Ecto neural progenitor cell (in vitro differentiated cells): ENCODE data around the gene SDK1.
A peak's percentile ranks its signal among the peaks of the same experiment; 100 is the strongest.
"Not testable (repeated sequence)": the region's sequence is repeated elsewhere in the genome, so short reads cannot be mapped to it uniquely, and the experiment has no call there.

Source experiments
- DNase-seq: peaks from one replicate; pipeline ENCODE4 v3.0.0-alpha.2; 2018; ENCODE audit warnings: low spot score

Gene SDK1

GRCh38 chr7:3916146-3916545, 615.1 kb downstream of the SDK1 start:
- no peak for DNase-seq

GRCh38 chr7:3917436-3917835, 616.4 kb downstream of the SDK1 start:
- DNase-seq, result no peak

- DNase-seq, result no peak
These were observed 617.5 kb downstream of the SDK1 start for GRCh38 chr7:3918576-3918975.

GRCh38 chr7:3922175-3922635, 621.2 kb downstream of the SDK1 start:
- DNase-seq, result peak; percentile 61

- DNase-seq, result no peak
These were observed 622.4 kb downstream of the SDK1 start for GRCh38 chr7:3923307-3923918.

- DNase-seq, result no peak
These were observed 623.2 kb downstream of the SDK1 start for GRCh38 chr7:3924277-3924676.

- no peak for DNase-seq
These were observed 626.5 kb downstream of the SDK1 start for GRCh38 chr7:3927446-3928110.

GRCh38 chr7:3928727-3929515, 627.9 kb downstream of the SDK1 start:
- no peak for DNase-seq

- DNase-seq, result no peak
These were observed 630.8 kb downstream of the SDK1 start for GRCh38 chr7:3931843-3932242.

GRCh38 chr7:3937146-3937545, 636.1 kb downstream of the SDK1 start:
- DNase-seq, result no peak

- DNase-seq, result no peak
These were observed 636.6 kb downstream of the SDK1 start for GRCh38 chr7:3937605-3938004.

- not testable (repeated sequence) for DNase-seq
These were observed 640.7 kb downstream of the SDK1 start for GRCh38 chr7:3941706-3942105.

GRCh38 chr7:3942276-3942675, 641.2 kb downstream of the SDK1 start:
- no peak for DNase-seq

- no peak for DNase-seq
These were observed 642.0 kb downstream of the SDK1 start for GRCh38 chr7:3942816-3943745.

- no peak for DNase-seq
These were observed 642.9 kb downstream of the SDK1 start for GRCh38 chr7:3943779-3944520.

GRCh38 chr7:3949242-3949640, 648.2 kb downstream of the SDK1 start:
- no peak for DNase-seq

- no peak for DNase-seq
These were observed 649.2 kb downstream of the SDK1 start for GRCh38 chr7:3950249-3950648.

- DNase-seq, result no peak
These were observed 650.4 kb downstream of the SDK1 start for GRCh38 chr7:3951316-3952055.

GRCh38 chr7:3953133-3953532, 652.1 kb downstream of the SDK1 start:
- no peak for DNase-seq

- no peak for DNase-seq
These were observed 652.9 kb downstream of the SDK1 start for GRCh38 chr7:3953946-3954345.

GRCh38 chr7:3955026-3955425, 654.0 kb downstream of the SDK1 start:
- no peak for DNase-seq
